K562 (cell line): ENCODE measurements around the gene OR1J4. TPM values are rescaled to one million over a fixed set of nuclear protein-coding genes. Genes with fewer than 3 reads are reported as not detected.

ENCODE experiments used
- ATAC-seq: fragments of 200-7000 bp; cut with Tn5 transposase; 3 replicates; pipeline ENCODE4 v1.9.1; 2020; ENCODE audit warnings: moderate library complexity
- BruUV-seq: library from RNA; stranded (reverse); fragments of 400-500 nt; replicated peaks from 2 replicates; lab custom pipeline; 2021; lab: Mats Ljungman, UMichigan
- CTCF ChIA-PET: fragments of 300-600 bp; formaldehyde crosslinking; extraction: SDS; loops from one replicate; lab custom pipeline; 2021; ENCODE audit warnings: low intra/inter-chr PET ratio; lab: Yijun Ruan, JAX
- POLR2A ChIA-PET: fragments of 300-600, 350-650 bp; sonication (Branson Sonifier 250); formaldehyde crosslinking; extraction: SDS; loops from one replicate; lab custom pipeline; 2021; ENCODE audit warnings: antibody characterized with exemption, inconsistent platforms; lab: Yijun Ruan, JAX
- DNase-seq, 4 experiments: peaks; one replicate each; pipeline versions ENCODE4 v3.0.0 to v3.0.0-alpha.2; 2011 to 2018; ENCODE audit warnings: low spot score in 3 of 4, mixed read lengths in 3 of 4; ENCODE audit errors: extremely low read depth in 1 of 4
- FAIRE-seq: peaks from 2 replicates; lab custom pipeline; 2011; peaks lifted over from hg19 to GRCh38; lab: Jason Lieb, UNC
- H2AFZ ChIP-seq: 2 replicates; pipeline ENCODE4 v1.6.0; 2011; ENCODE audit warnings: low read depth, low read length, control low read depth, inconsistent platforms
- H3K27ac ChIP-seq: fragments of 200-600 bp; 3 replicates; pipeline ENCODE4 v1.8.0; 2011; ENCODE audit warnings: low read depth, mild to moderate bottlenecking, control low read depth, inconsistent platforms, low read length, moderate library complexity, mixed read lengths; ENCODE audit errors: extremely low read depth
- H3K27me3 ChIP-seq, 2 experiments: fragments of 300-600 bp in 1 of 2; 2 replicates in 1 of 2; 3 replicates in 1 of 2; pipeline versions ENCODE4 v1.6.0 to v1.8.0; 2011; ENCODE audit warnings: inconsistent platforms in 2 of 2, low read length in 2 of 2, mild to moderate bottlenecking in 1 of 2, mixed read lengths in 1 of 2, moderate library complexity in 1 of 2; ENCODE audit not compliant: control insufficient read depth in 2 of 2, insufficient read depth in 2 of 2
- H3K36me3 ChIP-seq: fragments of 300-600 bp; 3 replicates; pipeline ENCODE4 v1.8.0; 2011; ENCODE audit warnings: mild to moderate bottlenecking, low read length, inconsistent platforms; ENCODE audit not compliant: control insufficient read depth, insufficient read depth
- H3K4me1 ChIP-seq, 2 experiments: fragments of 200-600 bp in 1 of 2; replicated peaks in 1 of 2; 2 replicates in 1 of 2; 3 replicates in 1 of 2; pipeline versions ENCODE4 v1.5.1 to v1.8.0; 2011; ENCODE audit warnings: inconsistent platforms in 2 of 2, low read length in 2 of 2, mild to moderate bottlenecking in 1 of 2, mixed read lengths in 1 of 2, moderate library complexity in 1 of 2; ENCODE audit not compliant: control insufficient read depth in 2 of 2, insufficient read depth in 2 of 2
- H3K4me2 ChIP-seq: 2 replicates; pipeline ENCODE4 v1.6.1; 2011; ENCODE audit warnings: low read length, control low read depth, inconsistent platforms, mixed read lengths; ENCODE audit not compliant: insufficient read depth
- H3K4me3 ChIP-seq: fragments of 200-600 bp; sonication (generic), shearing (Covaris generic); 2 replicates; pipeline ENCODE4 v1.5.1; 2016; ENCODE audit warnings: control low read depth, inconsistent platforms
- H3K79me2 ChIP-seq: fragments of 200-600 bp; 3 replicates; pipeline ENCODE4 v1.8.0; 2011; ENCODE audit warnings: low read length, inconsistent platforms; ENCODE audit not compliant: control insufficient read depth, insufficient read depth
- H3K9ac ChIP-seq, 2 experiments: 2 replicates each; pipeline versions ENCODE4 v1.6.0 to v1.6.1; 2011; ENCODE audit warnings: low read depth in 2 of 2, low read length in 2 of 2, control low read depth in 1 of 2, inconsistent platforms in 1 of 2, mild to moderate bottlenecking in 1 of 2, mixed read lengths in 1 of 2; ENCODE audit not compliant: insufficient read depth in 1 of 2
- H3K9me1 ChIP-seq: one replicate; pipeline ENCODE4 v1.6.0; 2011; ENCODE audit warnings: inconsistent platforms, mild to moderate bottlenecking, low read length, moderate library complexity; ENCODE audit not compliant: control insufficient read depth, insufficient read depth
- H3K9me3 ChIP-seq: replicated peaks from 2 replicates; pipeline ENCODE4 v1.5.1; 2011; ENCODE audit warnings: low read depth, low read length, inconsistent platforms; ENCODE audit not compliant: control insufficient read depth, insufficient read depth
- H4K20me1 ChIP-seq: replicated peaks from 2 replicates; pipeline ENCODE4 v1.6.1; 2011; ENCODE audit warnings: low read length, inconsistent platforms, mixed read lengths; ENCODE audit not compliant: control insufficient read depth, insufficient read depth
- FOXM1 ChIP-seq, 2 experiments: fragments of 450-650 bp in 1 of 2; sonication (generic) in 1 of 2; formaldehyde crosslinking in 1 of 2; IDR thresholded peaks; 2 replicates each; pipeline versions ENCODE4 v1.6.1 to v1.9.0; 2017 to 2022; ENCODE audit warnings: low read depth in 2 of 2, mild to moderate bottlenecking in 2 of 2, missing genetic modification reagents in 1 of 2, moderate library complexity in 1 of 2
- HNRNPH1 ChIP-seq: fragments of 200-400 bp; formaldehyde crosslinking; optimal IDR thresholded peaks from 2 replicates; pipeline ENCODE3; 2017; ENCODE audit warnings: low read depth, mild to moderate bottlenecking, low read length, moderate library complexity
- NCOA4 ChIP-seq: fragments of 450-650 bp; IDR thresholded peaks from 2 replicates; pipeline ENCODE4 v1.6.1; 2018; ENCODE audit warnings: mild to moderate bottlenecking; ENCODE audit not compliant: partially characterized antibody
- POLR2AphosphoS2 ChIP-seq: IDR thresholded peaks from 2 replicates; pipeline ENCODE4 v1.6.1; 2012; ENCODE audit warnings: low read length, improper control_type of control experiment
- SNIP1 ChIP-seq: fragments of 450-650 bp; IDR thresholded peaks from 2 replicates; pipeline ENCODE4 v1.7.1; 2017; ENCODE audit warnings: low read depth, mild to moderate bottlenecking
- WGBS: fragments of 100-300 bp; shearing (Covaris generic); methylation state at CpG from one replicate; pipeline ENCODE4 v1.1.6; 2016; ENCODE audit warnings: low coverage, mixed read lengths; ENCODE audit not compliant: insufficient coverage; ENCODE audit errors: missing lambda C conversion rate; 5-methylcytosine and 5-hydroxymethylcytosine counted together
- in situ Hi-C: fragments of 300-500 bp; cut with MboI; formaldehyde crosslinking; loops from 4 replicates; pipeline ENCODE4 v1.15.0; 2018; ENCODE audit warnings: inconsistent platforms, mixed read lengths
- intact Hi-C: fragments of 100-400 bp; cut with micrococcal nuclease; formaldehyde crosslinking; loops from 2 replicates; pipeline ENCODE4 v1.14.2; 2022
- polyA plus RNA-seq, 8 experiments: library from polyadenylated mRNA; depleted of rRNA in 4 of 8; stranded (reverse) in 5 of 8; unstranded in 3 of 8; fragments of >200 nt; fragmentation: Nextera tagmentation in 2 of 8; fragmentation: Illumina TruSeq in 1 of 8; extraction: Ambion mirVana in 2 of 8; extraction: Trizol in 1 of 8; gene quantifications; 2 replicates each; pipeline versions ENCODE4 v1.2.1 to v1.2.3, GENCODE V29; 2011 to 2014; ENCODE audit warnings: inconsistent platforms in 1 of 8, missing spikeins in 1 of 8
- total RNA-seq, 7 experiments: library from RNA; depleted of rRNA in 6 of 7; stranded (reverse); fragments of >200 nt in 6 of 7; fragmentation: Illumina TruSeq in 2 of 7; extraction: Trizol in 2 of 7; gene quantifications; 2 replicates each; pipeline versions ENCODE4 v1.2.1 to v1.2.3, GENCODE V29; 2011 to 2021; ENCODE audit warnings: low replicate concordance in 1 of 7
- TF ChIP-seq, protein P1 (sequence below): fragments of 450-650 bp; IDR thresholded peaks from 2 replicates; pipeline ENCODE4 v1.6.1; 2016; ENCODE audit warnings: low read depth, mild to moderate bottlenecking, moderate library complexity

OR1J4 gene
- total and polyA plus RNA-seq, 9 of the 15 experiments (the other 6 are each of a cell fraction or from before 2014, with no cell fraction given): not detected

DNA sequence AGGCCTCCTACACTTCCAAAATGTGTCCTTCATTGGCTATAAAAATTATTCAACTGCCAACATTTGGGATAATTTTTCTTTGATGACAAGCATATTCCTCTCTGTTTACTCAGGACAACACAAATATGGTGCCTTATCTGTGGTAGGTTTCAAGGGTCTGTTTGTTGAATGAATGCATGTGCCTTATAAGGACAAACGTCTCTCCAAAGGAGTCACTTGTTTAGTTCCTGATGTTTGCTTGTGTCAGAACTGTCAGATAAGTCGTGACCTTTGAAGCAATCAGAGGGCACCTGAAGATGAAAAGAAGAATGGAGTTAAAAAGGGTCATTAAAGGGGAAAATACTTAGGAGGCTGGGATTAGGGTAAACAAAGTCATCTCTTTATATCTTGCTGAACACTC is 12.0 kb upstream of the OR1J4 start:
- in situ Hi-C loops (no loop called here), intact Hi-C loops (no loop called here)
- H3K36me3 ChIP-seq: no peaks in the 10 kb centered on the region
- no peak overlapping the region for H3K9ac ChIP-seq
- no peaks in the 10 kb centered on the region for H3K27me3 ChIP-seq
- no peaks in the 10 kb centered on the region for H3K9me1 ChIP-seq
- FAIRE-seq (no peak), DNase-seq (no peak), ATAC-seq (no peak)
- H2AFZ ChIP-seq: no peak overlapping the region
- WGBS: 0% methylated on average over 2 of the region's 2 CpGs
- no peak overlapping the region for H3K4me2 ChIP-seq
- no peaks in the 10 kb centered on the region for H4K20me1 ChIP-seq
- TF ChIP-seq NCOA4: no peak
- no peak for TF ChIP-seq HNRNPH1
- no peak for TF ChIP-seq POLR2AphosphoS2
- TF ChIP-seq, protein P1, sequence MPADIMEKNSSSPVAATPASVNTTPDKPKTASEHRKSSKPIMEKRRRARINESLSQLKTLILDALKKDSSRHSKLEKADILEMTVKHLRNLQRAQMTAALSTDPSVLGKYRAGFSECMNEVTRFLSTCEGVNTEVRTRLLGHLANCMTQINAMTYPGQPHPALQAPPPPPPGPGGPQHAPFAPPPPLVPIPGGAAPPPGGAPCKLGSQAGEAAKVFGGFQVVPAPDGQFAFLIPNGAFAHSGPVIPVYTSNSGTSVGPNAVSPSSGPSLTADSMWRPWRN: no peak
- no peak for TF ChIP-seq SNIP1
- no peak for TF ChIP-seq FOXM1 (IDR thresholded peaks at IDR 0.05; ENCODE audit: low read depth)
- TF ChIP-seq FOXM1 (CRISPR knock-in tag; IDR thresholded peaks at IDR 0.05; ENCODE audit: low read depth): no peak
- no peaks in the 10 kb centered on the region for H3K4me1 ChIP-seq
- ChIA-PET CTCF (no interaction called here), POLR2A (no interaction called here)
- H3K9me3 ChIP-seq: no peaks in the 10 kb centered on the region
- no peak overlapping the region for H3K4me3 ChIP-seq
- H3K79me2 ChIP-seq: no peaks in the 10 kb centered on the region
- H3K27ac ChIP-seq: no peak overlapping the region
- BruUV-seq: no TSS peak
